GM12874 (cell line): ENCODE results near the gene MCU.

Source experiments
- TF ChIP-seq, protein P1 (sequence below): IDR thresholded peaks from 2 replicates; pipeline ENCODE4 v1.5.1; 2011; ENCODE audit warnings: low read depth, mild to moderate bottlenecking, control low read depth, low read length, moderate library complexity; ENCODE audit not compliant: insufficient read depth

Gene MCU

DNA sequence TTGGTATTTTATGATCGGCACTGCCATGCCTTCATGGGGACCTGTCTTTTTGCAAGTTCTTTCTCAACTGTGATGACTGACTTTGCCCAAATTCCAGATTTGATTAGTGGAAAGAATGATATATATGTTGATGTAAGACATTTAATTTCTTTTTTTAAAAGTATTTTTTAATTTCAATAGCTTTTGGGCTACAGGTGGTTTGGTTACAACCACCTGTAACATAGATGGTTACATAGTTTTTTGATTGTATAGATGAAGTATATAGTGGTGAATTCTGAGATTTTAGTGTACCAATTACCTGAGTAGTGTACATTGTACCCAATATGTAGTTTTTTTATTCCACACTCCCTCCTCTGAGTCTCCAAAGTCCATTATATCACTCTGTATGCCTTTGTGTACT, 69.6 kb downstream of the MCU start:
- TF ChIP-seq, protein P1, sequence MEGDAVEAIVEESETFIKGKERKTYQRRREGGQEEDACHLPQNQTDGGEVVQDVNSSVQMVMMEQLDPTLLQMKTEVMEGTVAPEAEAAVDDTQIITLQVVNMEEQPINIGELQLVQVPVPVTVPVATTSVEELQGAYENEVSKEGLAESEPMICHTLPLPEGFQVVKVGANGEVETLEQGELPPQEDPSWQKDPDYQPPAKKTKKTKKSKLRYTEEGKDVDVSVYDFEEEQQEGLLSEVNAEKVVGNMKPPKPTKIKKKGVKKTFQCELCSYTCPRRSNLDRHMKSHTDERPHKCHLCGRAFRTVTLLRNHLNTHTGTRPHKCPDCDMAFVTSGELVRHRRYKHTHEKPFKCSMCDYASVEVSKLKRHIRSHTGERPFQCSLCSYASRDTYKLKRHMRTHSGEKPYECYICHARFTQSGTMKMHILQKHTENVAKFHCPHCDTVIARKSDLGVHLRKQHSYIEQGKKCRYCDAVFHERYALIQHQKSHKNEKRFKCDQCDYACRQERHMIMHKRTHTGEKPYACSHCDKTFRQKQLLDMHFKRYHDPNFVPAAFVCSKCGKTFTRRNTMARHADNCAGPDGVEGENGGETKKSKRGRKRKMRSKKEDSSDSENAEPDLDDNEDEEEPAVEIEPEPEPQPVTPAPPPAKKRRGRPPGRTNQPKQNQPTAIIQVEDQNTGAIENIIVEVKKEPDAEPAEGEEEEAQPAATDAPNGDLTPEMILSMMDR, result no peak

DNA sequence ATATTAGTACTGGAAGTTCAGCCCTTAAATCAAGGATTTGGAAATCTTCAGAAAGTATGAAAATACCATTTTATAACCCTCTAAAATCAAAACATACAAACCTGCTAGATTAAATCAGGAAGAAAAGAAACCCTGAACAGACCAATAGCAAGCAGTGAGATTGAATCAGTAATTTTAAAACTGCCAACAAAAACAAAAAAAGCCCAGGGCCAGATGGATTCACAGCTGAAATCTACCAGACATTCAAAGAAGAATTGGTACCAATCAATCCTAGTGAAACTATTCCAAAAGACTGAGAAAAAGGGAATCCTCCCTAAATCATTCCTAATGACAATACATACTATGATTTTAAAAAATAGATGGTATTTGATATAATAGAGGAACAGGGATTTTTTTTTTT, 70.1 kb downstream of the MCU start:
- TF ChIP-seq, protein P1, result no peak

DNA sequence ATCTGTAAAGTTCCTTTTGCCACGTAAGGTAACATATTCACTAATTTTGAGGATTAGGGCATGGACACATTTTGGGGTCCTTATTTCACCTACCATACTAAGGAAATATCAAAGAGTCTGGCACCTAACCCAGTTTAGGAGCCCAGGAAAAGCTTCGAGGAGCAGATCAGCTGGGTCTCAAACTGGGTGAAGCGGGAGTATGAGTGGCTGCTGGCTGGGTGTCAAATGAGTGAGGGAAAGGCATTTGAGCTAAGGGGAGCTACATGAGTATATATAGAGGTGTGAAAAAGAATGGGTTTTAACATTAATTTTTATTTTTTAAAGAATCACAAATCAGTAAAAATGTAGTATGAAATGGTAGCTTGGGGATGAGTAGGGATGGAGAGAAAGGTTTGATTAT, 71.3 kb downstream of the MCU start:
- TF ChIP-seq, protein P1, result no peak

DNA sequence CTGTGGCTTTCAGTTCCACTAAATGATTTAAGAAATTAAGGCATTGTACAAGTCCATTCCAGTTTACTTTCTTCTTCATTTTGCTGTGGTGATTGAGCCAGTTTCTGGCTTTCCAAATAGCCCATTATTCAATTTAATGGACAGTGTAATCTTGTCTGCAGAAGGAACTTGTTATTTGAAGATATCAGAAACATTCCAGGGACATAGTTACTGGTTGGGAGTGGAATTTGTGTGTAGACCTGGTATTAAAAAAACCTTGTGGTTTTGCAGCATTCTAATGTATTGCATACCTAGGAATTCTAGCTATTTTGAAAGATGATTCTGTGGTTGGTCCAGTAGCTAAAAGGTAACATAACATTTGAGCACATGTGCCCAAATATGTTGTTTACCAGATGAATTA, 72.2 kb downstream of the MCU start:
- TF ChIP-seq, protein P1, result no peak

DNA sequence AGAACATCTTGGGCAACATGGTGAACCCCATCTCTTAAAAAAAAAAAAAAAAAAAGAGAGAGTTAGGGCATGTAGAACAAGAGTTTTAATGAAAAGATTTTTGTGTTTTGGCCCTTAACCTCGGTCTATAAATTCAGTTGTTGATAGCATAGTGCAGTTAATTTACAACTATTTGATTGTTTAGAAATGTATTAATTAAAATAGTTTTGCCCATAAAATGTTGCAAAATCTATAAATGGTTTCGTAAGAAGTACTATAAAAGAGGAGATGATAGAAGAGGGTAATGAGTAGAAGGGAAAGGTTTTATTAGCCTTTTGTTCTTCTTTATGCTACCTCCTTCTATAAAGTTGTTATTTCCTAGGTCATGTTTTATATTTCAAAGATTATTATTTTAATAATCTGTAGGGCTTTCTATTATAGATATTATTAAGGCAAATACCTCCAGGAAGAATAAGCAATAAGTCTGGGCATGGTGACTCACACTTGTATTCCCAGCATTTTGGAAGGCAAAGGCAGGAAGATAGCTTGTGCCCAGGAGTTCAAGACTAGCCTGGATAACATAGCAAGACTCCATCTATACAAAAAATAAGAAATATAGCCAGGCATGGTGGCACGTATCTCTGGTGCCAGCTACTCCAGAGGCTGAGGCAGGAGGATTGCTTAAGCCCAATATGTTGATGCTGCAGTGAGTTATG, 73.3 kb downstream of the MCU start:
- TF ChIP-seq, protein P1, result no peak

DNA sequence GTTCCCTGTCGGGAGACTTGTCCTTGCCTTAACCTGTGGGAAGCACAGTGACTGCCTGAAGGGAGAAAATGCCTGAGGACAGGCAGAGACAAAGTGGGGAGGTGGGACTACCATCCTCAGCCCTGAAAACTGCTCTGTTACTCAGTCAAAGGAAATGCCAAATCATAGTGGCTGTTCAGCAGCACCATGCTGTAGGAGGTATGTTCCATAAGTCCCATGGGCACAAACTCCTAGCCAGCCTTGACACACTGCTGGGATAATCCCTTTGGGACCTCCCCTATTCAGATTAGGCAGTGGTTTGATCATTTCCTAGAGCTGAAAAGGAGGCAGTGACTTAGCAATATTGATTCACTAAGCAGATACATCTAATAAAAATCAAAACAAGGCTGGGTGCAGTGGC, 80.1 kb downstream of the MCU start:
- TF ChIP-seq, protein P1, result no peak

DNA sequence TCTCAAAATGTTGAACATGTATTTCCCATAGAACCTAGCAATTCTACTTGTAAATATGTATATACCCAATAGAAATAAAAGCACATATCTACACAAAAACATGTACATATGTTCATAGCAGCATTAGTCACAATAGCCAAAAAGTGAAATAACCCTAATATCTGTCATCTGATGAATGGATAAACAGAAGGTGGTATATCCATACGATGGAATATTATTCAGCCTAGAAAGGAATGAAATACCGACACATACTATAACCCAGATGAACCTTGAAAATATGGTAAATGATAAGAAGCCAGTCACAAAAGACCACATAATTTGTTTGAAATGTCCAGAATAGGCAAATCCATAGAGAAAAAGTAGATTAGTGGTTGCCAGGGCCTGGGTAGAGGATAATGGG, 87.9 kb downstream of the MCU start:
- TF ChIP-seq, protein P1, result no peak
